GM11168 (cell line): ENCODE results near the gene DNAJB14.
"Not testable (repeated sequence)": the region's sequence is repeated elsewhere in the genome, so short reads cannot be mapped to it uniquely, and the experiment has no call there.

Experiments used
- in situ Hi-C: fragments of 300-500 bp; cut with MboI; formaldehyde crosslinking; loops from one replicate; pipeline ENCODE4 v1.12.0; 2022; ENCODE audit warnings: low sequenced_read_pairs; ENCODE audit not compliant: unreplicated experiment

Gene DNAJB14

GRCh38 chr4:99946356-99947189 lies at the start of gene DNAJB14:
Gene DNAJB14 (minus strand): TSS chr4:99946618. CDS start chr4:99946571, 47 bp downstream.
- in situ Hi-C loops, result no loop called here

GRCh38 chr4:99991741-99992140 lies 45.3 kb upstream of the DNAJB14 start:
- in situ Hi-C loops, result no loop called here

DNA sequence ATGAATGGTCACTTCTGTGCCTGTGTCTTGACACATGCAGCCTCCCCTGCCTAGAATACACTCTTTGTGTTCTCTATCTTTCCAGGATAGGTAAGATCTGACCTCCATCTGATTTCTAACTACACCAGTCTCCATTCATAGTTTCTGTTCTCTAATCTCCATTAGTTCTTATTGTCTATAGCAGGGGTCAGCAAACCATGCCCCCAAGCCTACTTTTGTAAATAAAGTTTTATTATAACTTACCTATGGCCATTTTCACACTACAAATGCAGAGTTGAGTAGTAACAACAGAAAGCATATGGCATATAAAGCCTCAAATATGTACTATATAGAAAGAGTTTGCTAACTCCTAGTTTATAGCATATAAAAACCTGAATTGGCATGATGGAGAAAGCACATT lies 41.3 kb upstream of the DNAJB14 start:
- in situ Hi-C loops, result no loop called here

DNA sequence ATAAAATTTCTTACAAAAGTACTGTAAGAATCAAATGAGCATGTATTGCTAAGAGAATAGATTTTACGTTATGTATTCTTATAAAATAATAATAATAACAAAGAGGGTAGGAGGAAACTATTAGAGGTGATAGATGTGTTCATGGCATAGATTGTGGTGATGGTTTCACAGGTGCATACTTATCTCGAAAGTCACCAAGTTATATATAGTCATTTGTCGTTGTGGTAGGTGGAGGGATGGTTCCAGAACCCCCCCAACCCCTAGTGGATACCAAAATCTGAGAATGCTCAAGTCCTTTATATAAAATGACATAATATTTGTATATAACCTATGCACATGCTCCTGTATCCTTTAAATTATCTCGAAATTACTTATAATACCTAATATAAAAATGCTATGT lies 40.4 kb upstream of the DNAJB14 start:
- in situ Hi-C loops, result no loop called here

DNA sequence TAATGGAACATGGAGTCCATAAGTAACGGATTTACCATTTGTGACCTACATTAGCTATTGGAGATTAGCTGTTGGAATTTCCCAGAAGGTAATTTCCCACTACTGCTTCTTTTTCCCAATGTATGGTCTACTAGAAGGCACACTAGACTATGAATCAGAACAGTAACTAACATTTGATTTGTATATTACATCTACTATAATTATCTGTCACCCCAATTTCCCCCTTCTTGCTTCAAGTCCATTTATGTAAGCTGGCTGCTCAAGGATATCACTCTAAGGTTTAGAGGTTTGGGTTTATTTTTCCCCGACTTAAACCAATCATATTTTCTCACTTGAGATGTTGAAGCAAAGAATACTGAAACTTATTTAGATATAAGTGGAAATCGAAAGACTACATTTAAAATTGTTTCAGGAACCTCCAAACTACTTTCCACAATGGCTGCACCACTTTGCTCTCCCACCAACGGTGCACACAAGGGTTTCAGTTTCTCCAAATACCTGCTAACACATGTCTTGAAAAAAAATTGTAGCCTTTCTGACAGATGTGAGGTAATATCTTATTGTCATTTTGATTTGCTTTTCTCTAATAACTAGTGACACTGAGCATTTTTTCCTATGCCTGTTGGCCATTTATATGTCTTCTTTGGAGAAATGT lies 37.0 kb upstream of the DNAJB14 start:
- in situ Hi-C loops, result no loop called here

DNA sequence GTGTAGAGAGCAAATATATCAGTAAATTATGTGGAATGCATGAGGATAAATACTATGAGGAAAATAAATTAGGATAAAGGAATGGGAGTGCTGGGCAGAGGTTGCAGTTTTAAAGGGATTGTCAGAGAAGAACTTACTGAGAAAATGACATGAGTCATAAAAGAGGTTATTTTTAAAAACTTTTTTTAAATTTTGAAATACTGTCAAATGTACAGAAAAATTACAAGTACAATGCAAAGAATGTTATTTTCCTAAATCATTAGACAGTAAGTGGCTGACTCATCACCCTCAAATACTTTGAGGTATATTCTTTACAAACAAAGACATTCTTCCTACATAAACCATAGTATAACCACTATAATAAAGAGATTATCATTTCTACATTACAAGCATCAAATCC lies 33.5 kb upstream of the DNAJB14 start:
- in situ Hi-C loops, result no loop called here

DNA sequence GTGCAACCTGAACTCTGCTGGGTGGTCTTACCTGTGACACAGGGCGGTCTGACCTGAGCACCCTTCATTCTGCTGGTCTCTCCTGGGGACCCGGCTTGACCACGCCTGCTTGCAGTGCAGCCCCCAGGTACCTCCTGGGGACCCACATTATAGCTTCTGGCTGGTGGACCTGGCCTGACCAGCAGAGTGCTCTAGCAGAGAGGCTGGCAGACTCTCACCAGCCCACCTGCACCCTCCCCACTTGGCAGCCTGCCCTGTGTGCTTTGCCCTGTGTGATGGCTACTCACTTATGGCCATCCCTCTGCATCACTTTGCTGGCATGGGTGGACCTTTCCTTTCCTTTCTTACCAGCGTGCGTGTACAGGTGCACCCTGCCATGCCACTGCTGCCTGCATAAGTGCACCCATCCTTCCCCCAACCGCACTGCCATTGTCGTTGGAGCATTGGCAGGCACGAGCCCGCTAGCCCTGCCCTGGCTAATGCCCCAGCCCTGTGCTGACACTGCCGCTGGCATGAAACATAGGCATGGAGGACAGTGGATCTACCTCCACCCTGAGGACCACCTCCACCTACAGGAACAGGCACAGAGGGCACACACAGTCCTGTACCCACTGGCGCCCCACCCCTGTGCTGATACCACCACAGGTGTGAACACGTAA lies 25.2 kb upstream of the DNAJB14 start:
- in situ Hi-C loops, result no loop called here

- in situ Hi-C loops, result no loop called here
Observed at GRCh38 chr4:99968330-99968729, 21.9 kb upstream of the DNAJB14 start.

GRCh38 chr4:99966692-99967091 lies 20.3 kb upstream of the DNAJB14 start:
- in situ Hi-C loops, result no loop called here

GRCh38 chr4:99965674-99966350 lies 19.4 kb upstream of the DNAJB14 start:
- in situ Hi-C loops, result no loop called here

DNA sequence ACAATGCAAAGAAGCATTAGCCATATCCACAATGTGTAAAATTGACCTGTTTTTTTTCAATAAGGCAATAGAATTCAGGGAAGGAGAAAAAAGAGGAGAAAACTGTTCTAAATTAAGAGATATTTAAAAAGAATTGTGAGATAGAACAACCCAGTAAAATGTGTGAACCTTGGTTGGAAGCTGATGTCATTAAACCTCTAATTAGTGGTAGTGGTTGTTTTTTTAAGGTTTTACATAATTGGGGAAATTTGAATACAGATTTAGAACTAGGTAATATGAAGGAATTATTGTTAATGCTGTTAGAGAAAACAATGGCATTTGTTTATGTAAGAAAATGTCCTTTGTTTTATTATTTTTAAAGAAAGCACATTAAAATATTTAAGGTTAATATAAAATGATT lies 18.8 kb upstream of the DNAJB14 start:
- in situ Hi-C loops, result no loop called here

DNA sequence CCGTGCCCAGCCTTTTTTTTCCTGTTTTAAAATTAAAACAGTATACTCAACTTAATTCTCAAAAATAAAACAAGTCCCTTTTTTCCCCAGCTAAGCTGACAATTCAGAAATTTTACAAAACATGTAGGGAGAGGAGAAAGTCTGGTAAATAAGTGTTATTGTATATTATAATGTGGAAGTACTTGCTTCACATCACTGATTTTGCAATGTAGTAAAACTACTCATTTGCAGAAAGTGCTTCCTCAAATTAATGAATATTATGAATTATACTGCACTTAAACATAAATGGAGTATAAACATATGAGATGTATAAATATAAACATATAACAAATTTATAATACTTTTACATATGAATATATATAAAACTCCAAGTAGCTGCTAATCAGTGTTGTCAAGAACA lies 15.3 kb upstream of the DNAJB14 start:
- in situ Hi-C loops, result no loop called here

DNA sequence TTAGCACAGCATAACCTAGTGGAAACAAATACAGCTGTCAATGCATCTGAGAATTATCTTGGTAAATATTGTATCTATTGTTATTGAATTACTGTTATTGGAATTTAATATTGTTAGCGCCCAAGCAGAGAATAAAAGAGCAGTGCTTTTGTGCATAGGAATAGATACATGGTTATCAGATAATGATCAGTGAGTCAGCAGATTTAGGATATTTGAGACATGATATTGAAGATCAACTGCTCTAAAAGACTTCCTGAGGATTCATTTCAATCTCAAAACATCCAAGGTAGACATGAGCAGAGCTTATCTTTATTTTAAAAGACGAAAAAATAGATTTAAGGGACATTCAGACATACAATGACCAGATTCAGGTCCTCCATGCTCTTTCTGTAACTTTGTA lies 14.2 kb upstream of the DNAJB14 start:
- in situ Hi-C loops, result no loop called here

DNA sequence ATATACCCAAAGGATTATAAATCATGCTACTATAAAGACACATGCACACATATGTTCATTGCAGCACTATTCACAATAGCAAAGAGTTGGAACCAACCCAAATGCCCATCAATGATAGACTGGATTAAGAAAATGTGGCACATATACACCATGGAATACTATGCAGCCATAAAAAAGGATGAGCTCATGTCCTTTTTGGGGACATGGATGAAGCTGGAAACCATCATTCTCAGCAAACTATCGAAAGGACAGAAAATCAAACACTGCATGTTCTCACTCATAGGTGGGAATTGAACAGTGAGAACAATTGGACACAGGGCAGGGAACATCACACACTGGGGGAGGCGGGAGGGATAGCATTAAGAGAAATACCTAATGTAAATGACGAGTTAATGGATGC lies 11.8 kb upstream of the DNAJB14 start:
- in situ Hi-C loops, result not testable (repeated sequence)

DNA sequence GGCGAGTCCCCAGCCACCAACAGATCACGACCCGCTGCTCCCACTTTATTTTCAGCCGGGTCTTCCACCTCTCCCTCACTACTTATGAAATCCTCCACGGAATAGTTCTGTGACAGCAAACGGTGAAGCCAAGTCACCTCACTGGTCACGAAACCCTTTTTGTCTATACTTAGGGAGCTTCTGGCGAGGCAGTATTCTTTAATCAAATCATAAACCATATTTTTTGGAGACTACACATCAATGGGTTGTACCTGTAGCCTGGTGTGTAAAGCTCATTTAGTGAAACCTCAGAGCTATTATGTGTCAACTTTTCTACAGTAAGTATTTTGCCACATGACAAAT lies 4.5 kb upstream of the DNAJB14 start:
- in situ Hi-C loops, result no loop called here

DNA sequence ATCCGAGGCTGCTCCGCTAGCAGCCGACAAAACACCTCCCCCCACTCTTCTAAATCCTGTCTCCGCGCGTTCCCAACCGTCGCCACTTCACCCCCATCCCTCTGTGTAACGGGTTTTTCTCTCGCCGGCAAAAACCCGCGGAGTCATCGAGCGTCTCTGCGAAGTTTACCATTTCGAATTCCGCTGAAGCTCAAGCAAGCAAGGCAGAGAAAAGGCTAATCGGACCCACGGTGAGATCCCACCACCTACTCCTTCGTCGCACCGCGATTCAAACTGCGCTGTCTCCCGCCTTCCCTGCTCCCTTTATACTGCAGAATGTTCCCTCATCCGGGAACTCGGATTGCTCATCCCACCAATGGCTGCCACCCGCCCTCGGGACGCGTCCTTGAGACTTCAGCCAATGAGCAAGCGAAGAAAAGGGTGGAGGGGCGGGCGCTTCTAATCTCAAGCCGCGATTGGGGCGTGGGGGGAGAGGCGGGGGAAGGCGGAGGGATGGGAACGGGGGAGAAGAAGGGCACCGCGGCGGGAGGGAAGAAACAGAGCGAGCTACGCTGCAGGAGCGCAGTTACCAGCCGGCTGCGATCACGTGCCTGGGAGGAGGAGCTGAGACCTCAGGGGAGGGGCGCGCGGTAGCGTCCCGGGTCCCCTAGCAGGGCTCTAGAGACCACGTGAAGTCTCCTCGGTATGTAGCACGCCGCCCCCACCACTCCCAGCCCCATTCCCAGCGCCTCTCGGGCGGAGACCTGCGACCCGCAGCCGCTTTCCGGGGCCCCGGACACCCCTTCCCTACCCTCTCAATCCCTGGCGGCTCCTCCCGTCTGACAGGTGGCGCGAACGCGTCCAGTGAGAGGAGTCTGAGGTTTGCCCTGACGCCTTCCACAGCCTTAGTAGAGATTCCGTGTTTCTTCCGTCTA lies 3.8 kb upstream of the DNAJB14 start, which contains the start of gene H2AZ1:
TSS of gene H2AZ1 (minus strand) at position 277 of the 914 bp plus-strand sequence. CDS start at position 172, 105 bp downstream.
- in situ Hi-C loops, result no loop called here

DNA sequence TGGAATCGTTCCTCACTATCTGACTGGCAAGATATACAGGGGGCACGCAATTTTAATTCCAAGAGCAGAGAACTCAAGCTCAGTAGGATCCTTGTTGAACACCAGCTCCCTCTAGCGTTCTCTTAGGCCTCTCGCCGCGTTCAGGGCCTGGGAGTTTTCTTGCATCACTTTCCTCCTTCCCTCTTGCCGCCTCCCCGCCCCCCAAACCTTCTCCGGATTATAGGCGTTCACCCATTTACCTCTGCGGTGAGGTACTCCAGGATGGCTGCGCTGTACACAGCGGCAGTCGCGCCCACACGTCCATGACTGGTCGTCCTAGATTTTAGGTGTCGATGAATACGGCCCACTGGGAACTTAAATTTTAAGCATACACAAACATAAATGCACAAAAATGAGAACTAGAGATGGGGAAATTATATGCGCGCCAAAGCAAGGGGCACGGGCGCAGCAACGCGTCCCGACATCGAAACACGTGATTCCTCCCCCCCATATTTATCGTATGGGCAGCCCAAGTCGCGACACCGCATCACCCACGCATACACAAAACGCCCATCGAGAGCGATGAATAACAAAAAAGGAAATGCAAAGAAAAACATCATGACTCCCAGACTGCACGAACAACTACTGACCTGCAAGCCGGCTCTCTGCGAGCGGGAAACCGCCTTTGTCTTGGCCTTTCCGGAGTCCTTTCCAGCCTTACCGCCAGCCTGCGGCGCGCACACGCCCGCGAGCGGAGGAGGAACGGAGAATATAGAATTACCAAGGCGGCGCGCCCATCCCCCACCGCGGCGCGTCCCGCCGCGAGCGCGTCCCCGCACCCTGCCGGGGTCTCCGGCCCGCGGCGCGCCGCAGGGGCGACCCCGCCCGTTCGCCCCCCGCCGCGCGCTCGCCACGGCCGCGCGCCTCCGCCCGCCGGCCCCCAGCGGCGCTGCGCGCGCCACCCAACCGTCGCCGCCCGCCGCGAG lies 2.9 kb upstream of the DNAJB14 start:
- in situ Hi-C loops, result no loop called here

DNA sequence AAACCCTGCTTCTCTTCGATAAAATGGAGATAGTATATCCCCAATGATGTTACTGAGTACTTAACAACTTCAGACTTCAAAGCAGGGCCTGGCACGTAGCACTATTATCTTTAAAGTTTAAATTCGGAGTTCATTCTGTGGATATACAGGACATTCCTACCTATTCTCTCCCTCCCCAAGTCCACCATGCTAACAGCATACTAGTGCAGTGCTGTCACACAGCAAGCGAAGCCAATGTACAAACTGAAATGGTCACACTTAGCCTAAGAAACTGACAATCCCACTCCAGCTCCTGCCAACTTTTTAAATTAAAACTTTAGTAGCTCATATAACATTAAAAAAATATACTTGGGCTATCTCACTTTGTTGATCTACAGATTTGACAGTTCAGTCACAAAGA lies 1.2 kb upstream of the DNAJB14 start:
- in situ Hi-C loops, result no loop called here

DNA sequence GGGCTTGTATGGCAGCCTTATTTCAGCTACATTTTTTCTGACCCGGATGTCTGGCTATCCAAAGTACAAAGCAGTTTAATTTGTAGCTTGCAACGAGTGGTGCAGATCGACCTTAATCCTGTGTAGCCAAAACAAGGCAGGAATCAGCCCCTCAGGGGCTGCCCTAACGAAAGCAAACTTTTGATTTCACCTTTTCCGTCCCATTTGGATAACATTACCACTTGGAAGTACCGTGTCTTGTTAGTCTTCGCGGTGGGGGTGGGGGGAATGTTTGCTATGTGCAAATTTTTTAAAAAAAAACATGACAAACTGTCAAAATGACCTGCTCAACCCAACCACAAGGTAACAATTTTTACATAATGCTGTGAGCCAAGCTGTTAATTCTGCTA lies 766 bp upstream of the DNAJB14 start:
- in situ Hi-C loops, result no loop called here
